ENCODE measurements around the gene DMRTC2. TPM values are rescaled to one million over a fixed set of nuclear protein-coding genes. Genes with fewer than 3 reads are reported as not detected.

Gene DMRTC2
- total RNA-seq, 1 donor from 2014 or later: not detected

DNA sequence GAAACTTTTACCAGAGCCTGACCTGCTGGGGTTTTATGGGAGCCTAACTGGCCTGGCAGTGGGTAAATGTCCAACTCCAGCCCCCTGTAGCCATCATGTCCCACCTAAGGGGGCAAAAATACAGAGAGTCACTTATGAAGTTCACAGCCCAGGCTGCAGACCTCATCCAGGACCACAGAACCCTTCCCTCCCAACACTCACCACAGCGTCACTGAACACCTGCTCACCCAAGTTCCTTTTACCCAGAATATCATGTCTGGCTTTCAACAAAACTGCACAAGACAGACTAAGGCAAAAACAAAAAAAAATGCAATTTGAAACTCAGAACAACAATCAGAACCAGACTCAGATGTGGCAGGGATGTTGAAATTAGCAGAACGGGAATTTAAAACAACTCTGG lies 42.1 kb upstream of the DMRTC2 start:
- H3K4me3 Mint-ChIP-seq (ENCODE audit: unreplicated experiment): no peak overlapping the region
- no peak for DNase-seq (ENCODE audit: low read depth)
- H3K9me3 Mint-ChIP-seq (ENCODE audit: unreplicated experiment): peaks cover 3% of the 10 kb centered on the region

DNA sequence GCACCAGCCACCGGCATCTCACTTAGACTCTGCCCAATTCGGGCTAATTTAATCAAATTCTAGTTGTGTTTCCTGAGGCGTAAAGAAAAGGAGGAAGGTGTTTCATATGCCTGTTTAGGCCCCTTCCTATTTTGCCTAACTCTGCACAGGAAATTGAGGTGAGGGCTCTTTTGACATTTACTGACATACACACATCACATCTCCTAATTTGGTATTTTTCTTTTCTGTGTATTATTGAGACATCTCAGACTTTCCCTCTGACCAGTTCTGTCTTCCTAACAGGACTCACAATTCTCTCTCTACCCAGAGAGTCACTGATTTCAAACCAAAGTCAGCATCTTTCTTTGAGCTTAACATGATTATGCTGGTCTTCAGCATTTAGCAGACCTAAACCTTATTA lies 40.5 kb upstream of the DMRTC2 start:
- no peaks in the 10 kb centered on the region for H3K4me1 Mint-ChIP-seq (ENCODE audit: low read depth, unreplicated experiment)
- H3K9me3 Mint-ChIP-seq (ENCODE audit: unreplicated experiment): peaks cover 3% of the 10 kb centered on the region
- H3K36me3 ChIP-seq (ENCODE audit: insufficient read depth, low read length): no peaks in the 10 kb centered on the region
- H3K4me3 ChIP-seq (ENCODE audit: insufficient read depth, low read depth, low read length): no peak overlapping the region
- no peak overlapping the region for H3K9ac ChIP-seq (ENCODE audit: low read length)
- no peak overlapping the region for H3K4me2 ChIP-seq (ENCODE audit: low read length)
- H3K27ac ChIP-seq (ENCODE audit: low read depth, low read length): no peak overlapping the region
- no peak for DNase-seq (ENCODE audit: low read depth)
- H3K4me1 ChIP-seq (ENCODE audit: insufficient read depth, low read length): no peaks in the 10 kb centered on the region
- no peak for FAIRE-seq
- peaks cover 44% of the 10 kb centered on the region for H3K27me3 Mint-ChIP-seq (ENCODE audit: low read depth, unreplicated experiment)
- no peak overlapping the region for H3K4me3 Mint-ChIP-seq (ENCODE audit: unreplicated experiment)
- H2AFZ ChIP-seq (ENCODE audit: low read depth, low read length): no peak overlapping the region
- TF ChIP-seq, protein P1, sequence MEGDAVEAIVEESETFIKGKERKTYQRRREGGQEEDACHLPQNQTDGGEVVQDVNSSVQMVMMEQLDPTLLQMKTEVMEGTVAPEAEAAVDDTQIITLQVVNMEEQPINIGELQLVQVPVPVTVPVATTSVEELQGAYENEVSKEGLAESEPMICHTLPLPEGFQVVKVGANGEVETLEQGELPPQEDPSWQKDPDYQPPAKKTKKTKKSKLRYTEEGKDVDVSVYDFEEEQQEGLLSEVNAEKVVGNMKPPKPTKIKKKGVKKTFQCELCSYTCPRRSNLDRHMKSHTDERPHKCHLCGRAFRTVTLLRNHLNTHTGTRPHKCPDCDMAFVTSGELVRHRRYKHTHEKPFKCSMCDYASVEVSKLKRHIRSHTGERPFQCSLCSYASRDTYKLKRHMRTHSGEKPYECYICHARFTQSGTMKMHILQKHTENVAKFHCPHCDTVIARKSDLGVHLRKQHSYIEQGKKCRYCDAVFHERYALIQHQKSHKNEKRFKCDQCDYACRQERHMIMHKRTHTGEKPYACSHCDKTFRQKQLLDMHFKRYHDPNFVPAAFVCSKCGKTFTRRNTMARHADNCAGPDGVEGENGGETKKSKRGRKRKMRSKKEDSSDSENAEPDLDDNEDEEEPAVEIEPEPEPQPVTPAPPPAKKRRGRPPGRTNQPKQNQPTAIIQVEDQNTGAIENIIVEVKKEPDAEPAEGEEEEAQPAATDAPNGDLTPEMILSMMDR (IDR thresholded peaks at IDR 0.05; ENCODE audit: insufficient read depth, low read depth, low read length): no peak
- no peak for TF ChIP-seq EZH2 (IDR thresholded peaks at IDR 0.05; ENCODE audit: insufficient read depth, low read length)
- no peak overlapping the region for H3K27ac Mint-ChIP-seq (ENCODE audit: unreplicated experiment)
- no peaks in the 10 kb centered on the region for H3K27me3 ChIP-seq (ENCODE audit: insufficient read depth, low read length)
- H3K79me2 ChIP-seq (ENCODE audit: insufficient read depth, low read length): no peaks in the 10 kb centered on the region
- H4K20me1 ChIP-seq (ENCODE audit: insufficient read depth, low read length): no peaks in the 10 kb centered on the region
- no peaks in the 10 kb centered on the region for H3K9me3 ChIP-seq (ENCODE audit: insufficient read depth, low read depth, low read length)
- no peaks in the 10 kb centered on the region for H3K36me3 Mint-ChIP-seq (ENCODE audit: low read depth, unreplicated experiment)

More for the DNA sequence above, 42.1 kb upstream of the DMRTC2 start:
- Histone ChIP-seq H3K4me1 (ENCODE audit: insufficient read depth, low read length) (no peaks in the 10 kb centered on the region), H3K36me3 (ENCODE audit: insufficient read depth, low read length) (no peaks in the 10 kb centered on the region), H3K79me2 (ENCODE audit: insufficient read depth, low read length) (no peaks in the 10 kb centered on the region), H3K9me3 (ENCODE audit: insufficient read depth, low read depth, low read length) (no peaks in the 10 kb centered on the region), H3K27me3 (ENCODE audit: insufficient read depth, low read length) (no peaks in the 10 kb centered on the region), H4K20me1 (ENCODE audit: insufficient read depth, low read length) (no peaks in the 10 kb centered on the region), H3K4me3 (ENCODE audit: insufficient read depth, low read depth, low read length) (no peak overlapping the region), H2AFZ (ENCODE audit: low read depth, low read length) (no peak overlapping the region), H3K27ac (ENCODE audit: low read depth, low read length) (no peak overlapping the region), H3K9ac (ENCODE audit: low read length) (no peak overlapping the region), H3K4me2 (ENCODE audit: low read length) (no peak overlapping the region)
- no peak for TF ChIP-seq EZH2 (IDR thresholded peaks at IDR 0.05; ENCODE audit: insufficient read depth, low read length)
- Mint-ChIP-seq H3K36me3 (ENCODE audit: low read depth, unreplicated experiment) (no peaks in the 10 kb centered on the region), H3K4me1 (ENCODE audit: low read depth, unreplicated experiment) (no peaks in the 10 kb centered on the region), H3K27me3 (ENCODE audit: low read depth, unreplicated experiment) (peaks cover 42% of the 10 kb centered on the region), H3K27ac (ENCODE audit: unreplicated experiment) (no peak overlapping the region)
- no peak for FAIRE-seq

DNA sequence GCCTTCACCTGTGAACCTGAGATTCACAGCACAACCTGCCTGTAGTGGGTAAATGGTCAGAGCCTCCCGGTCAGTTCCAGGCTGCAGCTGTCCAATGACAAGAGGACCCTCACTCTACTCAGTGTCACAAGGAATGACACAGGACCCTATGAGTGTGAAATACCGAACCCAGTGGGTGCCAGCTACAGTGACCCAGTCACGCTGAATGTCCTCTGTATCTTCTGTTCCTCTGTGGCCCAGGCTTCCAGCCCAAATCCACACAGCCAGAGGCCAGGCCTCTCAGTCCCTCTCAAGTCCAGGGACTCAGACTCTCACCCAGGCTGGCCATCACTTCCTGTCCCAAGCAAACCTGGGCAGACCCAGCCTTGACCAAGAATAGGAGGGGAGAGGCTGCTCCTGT lies 37.7 kb upstream of the DMRTC2 start:
- Histone ChIP-seq H3K4me1 (ENCODE audit: insufficient read depth, low read length) (no peaks in the 10 kb centered on the region), H3K4me2 (ENCODE audit: low read length) (no peak overlapping the region), H4K20me1 (ENCODE audit: insufficient read depth, low read length) (no peaks in the 10 kb centered on the region), H2AFZ (ENCODE audit: low read depth, low read length) (no peak overlapping the region), H3K9ac (ENCODE audit: low read length) (no peak overlapping the region), H3K79me2 (ENCODE audit: insufficient read depth, low read length) (no peaks in the 10 kb centered on the region), H3K36me3 (ENCODE audit: insufficient read depth, low read length) (no peaks in the 10 kb centered on the region), H3K27ac (ENCODE audit: low read depth, low read length) (no peak overlapping the region), H3K27me3 (ENCODE audit: insufficient read depth, low read length) (no peaks in the 10 kb centered on the region), H3K4me3 (ENCODE audit: insufficient read depth, low read depth, low read length) (no peak overlapping the region), H3K9me3 (ENCODE audit: insufficient read depth, low read depth, low read length) (no peaks in the 10 kb centered on the region)
- no peak for TF ChIP-seq EZH2 (IDR thresholded peaks at IDR 0.05; ENCODE audit: insufficient read depth, low read length)
- TF ChIP-seq, protein P1 (IDR thresholded peaks at IDR 0.05; ENCODE audit: insufficient read depth, low read depth, low read length): no peak
- H3K4me1 Mint-ChIP-seq (ENCODE audit: low read depth, unreplicated experiment): no peaks in the 10 kb centered on the region
- H3K9me3 Mint-ChIP-seq (ENCODE audit: unreplicated experiment): no peaks in the 10 kb centered on the region
- H3K27me3 Mint-ChIP-seq (ENCODE audit: low read depth, unreplicated experiment): peaks cover 53% of the 10 kb centered on the region
- DNase-seq (ENCODE audit: low read depth) (no peak), FAIRE-seq (no peak)
- H3K27ac Mint-ChIP-seq (ENCODE audit: unreplicated experiment): no peak overlapping the region
- no peaks in the 10 kb centered on the region for H3K36me3 Mint-ChIP-seq (ENCODE audit: low read depth, unreplicated experiment)
- H3K4me3 Mint-ChIP-seq (ENCODE audit: unreplicated experiment): no peak overlapping the region
